ENCODE results near the gene HOXA2. TPM values are rescaled to one million over a fixed set of nuclear protein-coding genes. Genes with fewer than 3 reads are reported as not detected.

Gene HOXA2
- total and polyA plus RNA-seq, 4 donors = 0.05 to 0.13 (median 0.08) TPM

DNA sequence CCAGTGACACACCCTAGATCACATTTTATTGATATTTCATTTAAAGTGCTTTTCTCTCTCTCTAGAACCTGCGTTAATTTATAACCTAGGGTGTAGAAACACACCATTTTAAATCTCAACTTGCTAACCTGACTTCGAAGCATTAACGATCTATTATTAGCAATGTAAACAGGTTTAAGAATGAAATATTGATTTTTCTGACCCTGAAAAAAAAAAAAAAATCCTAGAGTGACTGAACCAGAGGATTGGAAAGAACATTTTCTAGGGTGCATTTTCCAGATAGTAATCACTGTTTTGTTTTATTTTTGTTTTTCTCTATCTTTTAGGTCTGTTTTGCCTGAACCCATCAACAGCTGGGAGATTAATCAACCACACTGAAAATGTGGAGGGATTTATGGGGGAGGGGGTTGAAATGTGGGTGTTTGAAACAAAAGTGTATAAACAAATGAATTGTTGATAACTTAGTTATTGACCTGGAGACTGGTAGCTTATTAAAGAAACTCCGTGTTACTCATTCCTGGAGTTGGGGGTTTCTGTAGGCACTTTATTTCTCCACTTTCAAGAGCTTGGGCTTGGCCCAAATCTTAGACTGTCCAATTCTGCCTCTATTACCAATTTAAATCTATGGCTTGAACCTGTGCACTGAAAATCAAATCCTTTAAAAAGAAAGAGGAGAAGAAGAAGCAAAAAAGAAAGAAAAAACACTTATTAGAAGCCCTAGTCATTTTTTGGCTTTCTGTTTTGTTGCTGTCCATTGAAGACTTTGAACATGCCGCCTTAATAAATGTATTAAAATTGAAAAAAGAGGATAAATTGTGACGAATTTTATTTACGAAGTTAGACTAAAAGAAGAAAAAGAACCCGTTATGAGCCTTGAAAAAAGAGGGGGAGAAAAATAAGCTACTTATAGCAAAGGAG, 2.8 kb downstream of the HOXA2 start:
- no peaks in the 10 kb centered on the region for H3K9me3 ChIP-seq (ENCODE audit: control insufficient read depth in 4 of 4, low read length in 3 of 4)
- DNase-seq (ENCODE audit: low spot score) = no peak
- peaks cover 8 to 29% (median 17%) of the 10 kb centered on the region in 4 donors for H3K27me3 ChIP-seq (ENCODE audit: control insufficient read depth in 4 of 4, insufficient read depth in 4 of 4, low read length in 3 of 4)
- no peak for TF ChIP-seq TAF1 (conservative IDR thresholded peaks at IDR 0.05)
- TF ChIP-seq NR2F2 (IDR thresholded peaks at IDR 0.05) = no peak
- TF ChIP-seq, protein P1, sequence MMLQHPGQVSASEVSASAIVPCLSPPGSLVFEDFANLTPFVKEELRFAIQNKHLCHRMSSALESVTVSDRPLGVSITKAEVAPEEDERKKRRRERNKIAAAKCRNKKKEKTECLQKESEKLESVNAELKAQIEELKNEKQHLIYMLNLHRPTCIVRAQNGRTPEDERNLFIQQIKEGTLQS (IDR thresholded peaks at IDR 0.05) = no peak
- no peak for TF ChIP-seq EGR1 (IDR thresholded peaks at IDR 0.05; ENCODE audit: low read depth in 2 of 2)
- TF ChIP-seq HNF4A (conservative IDR thresholded peaks at IDR 0.05) = no peak
- TF ChIP-seq, protein P2, sequence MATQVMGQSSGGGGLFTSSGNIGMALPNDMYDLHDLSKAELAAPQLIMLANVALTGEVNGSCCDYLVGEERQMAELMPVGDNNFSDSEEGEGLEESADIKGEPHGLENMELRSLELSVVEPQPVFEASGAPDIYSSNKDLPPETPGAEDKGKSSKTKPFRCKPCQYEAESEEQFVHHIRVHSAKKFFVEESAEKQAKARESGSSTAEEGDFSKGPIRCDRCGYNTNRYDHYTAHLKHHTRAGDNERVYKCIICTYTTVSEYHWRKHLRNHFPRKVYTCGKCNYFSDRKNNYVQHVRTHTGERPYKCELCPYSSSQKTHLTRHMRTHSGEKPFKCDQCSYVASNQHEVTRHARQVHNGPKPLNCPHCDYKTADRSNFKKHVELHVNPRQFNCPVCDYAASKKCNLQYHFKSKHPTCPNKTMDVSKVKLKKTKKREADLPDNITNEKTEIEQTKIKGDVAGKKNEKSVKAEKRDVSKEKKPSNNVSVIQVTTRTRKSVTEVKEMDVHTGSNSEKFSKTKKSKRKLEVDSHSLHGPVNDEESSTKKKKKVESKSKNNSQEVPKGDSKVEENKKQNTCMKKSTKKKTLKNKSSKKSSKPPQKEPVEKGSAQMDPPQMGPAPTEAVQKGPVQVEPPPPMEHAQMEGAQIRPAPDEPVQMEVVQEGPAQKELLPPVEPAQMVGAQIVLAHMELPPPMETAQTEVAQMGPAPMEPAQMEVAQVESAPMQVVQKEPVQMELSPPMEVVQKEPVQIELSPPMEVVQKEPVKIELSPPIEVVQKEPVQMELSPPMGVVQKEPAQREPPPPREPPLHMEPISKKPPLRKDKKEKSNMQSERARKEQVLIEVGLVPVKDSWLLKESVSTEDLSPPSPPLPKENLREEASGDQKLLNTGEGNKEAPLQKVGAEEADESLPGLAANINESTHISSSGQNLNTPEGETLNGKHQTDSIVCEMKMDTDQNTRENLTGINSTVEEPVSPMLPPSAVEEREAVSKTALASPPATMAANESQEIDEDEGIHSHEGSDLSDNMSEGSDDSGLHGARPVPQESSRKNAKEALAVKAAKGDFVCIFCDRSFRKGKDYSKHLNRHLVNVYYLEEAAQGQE (IDR thresholded peaks at IDR 0.05) = no peak
- TF ChIP-seq CTCF (IDR thresholded peaks at IDR 0.05; ENCODE audit: low read depth, low read length, missing input control) = no peak
- 34% methylated on average over 8 of the region's 8 CpGs for WGBS
- no peak overlapping the region for H3K9ac ChIP-seq (ENCODE audit: low read depth in 1 of 2, low read length in 2 of 2)
- no peak overlapping the region for H3K4me3 ChIP-seq (ENCODE audit: low read depth in 1 of 3, low read length in 3 of 3)
- H3K4me1 ChIP-seq (ENCODE audit: control insufficient read depth in 4 of 4, insufficient read depth in 4 of 4, low read length in 3 of 4) = peaks cover 0 to 7% (median under 1%) of the 10 kb centered on the region in 4 donors
- no peaks in the 10 kb centered on the region for H3K36me3 ChIP-seq (ENCODE audit: control insufficient read depth in 4 of 4, insufficient read depth in 3 of 4, low read depth in 1 of 4, low read length in 3 of 4)
- no peak overlapping the region for H3K27ac ChIP-seq (ENCODE audit: low read depth in 1 of 2, low read length in 2 of 2)

DNA sequence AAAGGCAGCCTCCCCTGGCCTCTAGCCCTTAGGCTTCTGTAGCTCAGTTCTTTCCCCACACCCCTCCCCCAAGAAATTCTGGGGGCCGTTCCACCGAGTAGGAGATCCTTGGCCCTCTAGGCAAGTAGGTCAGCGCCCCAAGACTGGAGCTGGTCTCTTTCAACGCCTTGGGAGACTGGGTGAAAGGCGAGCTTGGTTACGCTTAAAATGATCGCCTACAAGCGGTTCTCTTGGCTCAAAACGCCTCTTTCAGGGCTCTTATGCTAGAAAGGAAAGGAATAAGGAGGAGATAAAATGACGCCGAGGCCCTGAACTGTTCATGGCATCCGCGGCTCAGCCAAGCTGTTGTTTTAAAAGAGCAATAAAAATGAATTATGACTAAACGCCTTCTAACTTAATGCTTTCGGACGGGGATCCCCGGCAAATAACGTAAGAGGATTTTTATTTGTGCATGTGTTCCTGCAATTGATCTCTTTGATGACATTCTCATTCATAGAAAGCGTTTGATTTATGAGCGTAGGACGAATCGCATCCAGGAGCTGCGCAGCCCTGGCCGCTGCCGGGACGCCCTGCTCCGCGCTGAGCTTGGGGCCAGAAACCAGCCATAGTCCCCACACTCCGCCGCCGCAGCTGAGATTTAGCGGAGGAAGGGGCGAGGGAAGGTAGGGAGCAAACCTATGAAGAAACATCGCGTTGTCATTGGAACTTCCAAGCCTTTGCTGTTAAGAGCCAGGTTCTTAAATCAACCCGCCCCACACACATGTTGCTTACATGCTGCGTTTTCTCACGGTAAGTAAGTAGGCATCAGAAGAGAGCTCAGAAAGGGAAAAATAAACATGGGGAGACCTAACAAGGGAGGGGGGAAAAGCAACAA, 3.7 kb downstream of the HOXA2 start:
- DNase-seq (ENCODE audit: low spot score) = no peak
- peak overlapping the region in 1 of 3 donors; percentile 25 for H3K4me3 ChIP-seq (ENCODE audit: low read depth in 1 of 3, low read length in 3 of 3)
- no peaks in the 10 kb centered on the region for H3K9me3 ChIP-seq (ENCODE audit: control insufficient read depth in 4 of 4, low read length in 3 of 4)
- 14% methylated on average over 38 of the region's 38 CpGs for WGBS
- H3K4me1 ChIP-seq (ENCODE audit: control insufficient read depth in 4 of 4, insufficient read depth in 4 of 4, low read length in 3 of 4) = peaks cover 0 to 7% (median under 1%) of the 10 kb centered on the region in 4 donors
- H3K36me3 ChIP-seq (ENCODE audit: control insufficient read depth in 4 of 4, insufficient read depth in 3 of 4, low read depth in 1 of 4, low read length in 3 of 4) = no peaks in the 10 kb centered on the region
- H3K9ac ChIP-seq (ENCODE audit: low read depth in 1 of 2, low read length in 2 of 2) = no peak overlapping the region
- TF ChIP-seq TAF1 (conservative IDR thresholded peaks at IDR 0.05) (no peak), EGR1 (IDR thresholded peaks at IDR 0.05; ENCODE audit: low read depth in 2 of 2) (no peak), YY1 (IDR thresholded peaks at IDR 0.05) (no peak), NR2F2 (IDR thresholded peaks at IDR 0.05) (peak; percentile 21), HNF4A (conservative IDR thresholded peaks at IDR 0.05) (no peak)
- TF ChIP-seq, protein P3, sequence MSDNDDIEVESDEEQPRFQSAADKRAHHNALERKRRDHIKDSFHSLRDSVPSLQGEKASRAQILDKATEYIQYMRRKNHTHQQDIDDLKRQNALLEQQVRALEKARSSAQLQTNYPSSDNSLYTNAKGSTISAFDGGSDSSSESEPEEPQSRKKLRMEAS (IDR thresholded peaks at IDR 0.05) = no peak
- peak overlapping the region; percentile 45 to 87 for H3K27ac ChIP-seq (ENCODE audit: low read depth in 1 of 2, low read length in 2 of 2)
- peaks cover 8 to 24% (median 18%) of the 10 kb centered on the region in 4 donors for H3K27me3 ChIP-seq (ENCODE audit: control insufficient read depth in 4 of 4, insufficient read depth in 4 of 4, low read length in 3 of 4)
